ENCODE measurements around the gene MTG2. TPM values are rescaled to one million over a fixed set of nuclear protein-coding genes. Genes with fewer than 3 reads are reported as not detected.
A peak's percentile ranks its signal among the peaks of the same experiment; 100 is the strongest.

The MTG2 gene
- total and polyA plus RNA-seq, 2 of the 13 experiments (the other 11 are each of a cell fraction or from before 2014, with no cell fraction given): 20.4 to 37.8 TPM

DNA sequence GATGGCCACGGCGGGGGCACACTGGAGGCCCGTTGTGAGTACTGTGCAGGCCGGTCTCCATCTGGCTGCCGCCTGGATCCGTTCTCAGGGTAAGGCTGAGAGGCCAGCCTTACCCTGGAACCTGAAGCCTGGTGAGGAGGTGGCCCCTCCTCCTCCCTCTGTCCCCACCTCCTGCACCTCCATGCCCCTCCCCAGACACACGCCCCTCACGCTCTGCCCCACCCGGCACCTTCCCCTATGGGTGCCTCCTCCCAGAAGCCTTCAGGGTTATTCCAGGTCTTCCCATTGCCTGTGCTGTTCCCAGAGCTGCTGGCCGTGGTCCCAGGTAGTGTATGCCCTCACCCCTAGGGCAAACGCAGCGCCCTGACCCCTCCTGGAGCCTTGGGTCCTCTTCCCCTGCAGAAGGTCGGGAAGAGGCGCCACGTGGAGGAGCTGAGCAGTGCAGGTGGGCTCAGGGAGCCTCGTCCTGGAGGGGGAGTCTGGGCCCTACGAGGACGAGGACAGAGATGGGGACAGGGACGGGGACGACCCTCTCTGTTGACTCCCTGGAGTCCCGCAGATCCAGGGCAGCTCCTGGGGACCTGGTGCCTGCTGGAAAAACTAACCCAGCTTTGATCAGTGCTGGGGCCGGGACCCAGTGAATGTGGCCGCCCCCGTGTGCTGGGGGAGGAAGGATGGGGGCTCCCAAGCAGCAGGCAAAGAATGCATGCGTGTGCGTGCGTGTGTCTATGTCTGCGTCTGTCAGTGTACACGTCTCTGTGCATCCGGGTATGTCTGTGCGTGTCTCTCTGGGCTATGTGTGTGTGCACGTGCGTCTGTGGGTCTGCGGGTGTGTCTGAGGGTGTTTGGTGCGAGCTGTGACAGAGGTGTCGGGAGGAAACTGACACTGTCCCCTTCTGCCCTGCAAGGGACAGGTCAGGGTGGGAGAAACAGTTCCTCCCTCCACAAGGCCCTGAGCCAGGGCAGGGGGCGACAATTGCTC, 45.4 kb downstream of the MTG2 start (continued):
- TF ChIP-seq HOXA3 (CRISPR knock-in tag; IDR thresholded peaks at IDR 0.05) (no peak), ZHX1 (CRISPR knock-in tag; IDR thresholded peaks at IDR 0.05; ENCODE audit: low read depth) (no peak), GRHL1 (CRISPR knock-in tag; conservative IDR thresholded peaks at IDR 0.05) (no peak), RBM22 (optimal IDR thresholded peaks at IDR 0.05; ENCODE audit: low read length) (no peak), FUBP1 (CRISPR knock-in tag; IDR thresholded peaks at IDR 0.05; ENCODE audit: borderline replicate concordance) (no peak), SATB2 (CRISPR knock-in tag; IDR thresholded peaks at IDR 0.05) (no peak), ZBTB7B (CRISPR knock-in tag; IDR thresholded peaks at IDR 0.05) (no peak), MTA3 (CRISPR knock-in tag; IDR thresholded peaks at IDR 0.05) (no peak), AGO1 (IDR thresholded peaks at IDR 0.05; ENCODE audit: low read depth, low read length, poor library complexity, severe bottlenecking) (peak; percentile 31), NFE2L1 (CRISPR knock-in tag; IDR thresholded peaks at IDR 0.05; ENCODE audit: borderline replicate concordance) (no peak), XBP1 (CRISPR knock-in tag; IDR thresholded peaks at IDR 0.05) (no peak), THYN1 (CRISPR knock-in tag; IDR thresholded peaks at IDR 0.05; ENCODE audit: borderline replicate concordance, low read depth) (no peak), SRSF4 (IDR thresholded peaks at IDR 0.05; ENCODE audit: low read depth, low read length, poor library complexity, severe bottlenecking) (no peak), ZNF274 (CRISPR knock-in tag; IDR thresholded peaks at IDR 0.05) (no peak), ZSCAN12 (CRISPR knock-in tag; IDR thresholded peaks at IDR 0.05) (no peak), SAP130 (CRISPR knock-in tag; IDR thresholded peaks at IDR 0.05; ENCODE audit: low read depth) (no peak; the same call in 1 of the 2 replicates), ZNF33B (CRISPR knock-in tag; IDR thresholded peaks at IDR 0.05) (peak; percentile 71; the same call in 1 of the 2 replicates), U2AF1 (optimal IDR thresholded peaks at IDR 0.05; ENCODE audit: low read depth, low read length) (no peak), KAT7 (CRISPR knock-in tag; IDR thresholded peaks at IDR 0.05; ENCODE audit: borderline replicate concordance) (no peak), MEIS1 (CRISPR knock-in tag; IDR thresholded peaks at IDR 0.05; ENCODE audit: borderline replicate concordance) (no peak), NPAS2 (CRISPR knock-in tag; IDR thresholded peaks at IDR 0.05; ENCODE audit: borderline replicate concordance) (no peak)
- TF ChIP-seq, protein P1, sequence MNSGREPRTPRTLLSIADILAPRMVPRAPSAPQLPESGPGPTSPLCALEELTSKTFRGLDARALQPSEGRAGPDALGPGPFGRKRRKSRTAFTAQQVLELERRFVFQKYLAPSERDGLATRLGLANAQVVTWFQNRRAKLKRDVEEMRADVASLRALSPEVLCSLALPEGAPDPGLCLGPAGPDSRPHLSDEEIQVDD (CRISPR knock-in tag; IDR thresholded peaks at IDR 0.05; ENCODE audit: borderline replicate concordance): no peak; the same call in 1 of the 2 replicates

Data from HepG2 (cell line).